GM19239 (cell line): ENCODE results near the gene CCL18.
"Not testable (repeated sequence)": the region's sequence is repeated elsewhere in the genome, so short reads cannot be mapped to it uniquely, and the experiment has no call there.

Source experiments
- DNase-seq: peaks from one replicate; pipeline ENCODE4 v3.0.0; 2011; ENCODE audit warnings: low spot score; ENCODE audit not compliant: insufficient read length
- FAIRE-seq: peaks from 2 replicates; lab custom pipeline; 2011; peaks lifted over from hg19 to GRCh38; lab: Jason Lieb, UNC

CCL18 gene

DNA sequence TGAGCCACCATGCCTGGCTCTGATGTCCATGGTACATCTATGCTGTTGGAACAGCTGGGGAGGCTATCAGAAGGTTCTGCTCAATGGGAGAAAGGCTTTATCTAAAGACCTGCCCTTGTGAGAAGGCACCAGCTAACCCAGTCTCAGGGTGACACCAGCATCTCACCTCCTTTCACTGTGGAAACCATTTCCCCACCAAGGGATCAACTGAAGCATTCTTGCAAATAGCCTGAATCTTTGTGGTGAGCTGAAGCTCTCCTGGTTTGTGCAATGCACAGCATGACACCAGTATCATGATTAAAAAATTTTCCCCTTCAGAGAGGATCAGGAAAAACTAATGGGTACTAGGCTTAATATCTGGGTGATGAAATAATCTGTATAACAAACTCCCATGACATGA is 5.1 kb downstream of the CCL18 start:
- FAIRE-seq = no peak
- no peak for DNase-seq

DNA sequence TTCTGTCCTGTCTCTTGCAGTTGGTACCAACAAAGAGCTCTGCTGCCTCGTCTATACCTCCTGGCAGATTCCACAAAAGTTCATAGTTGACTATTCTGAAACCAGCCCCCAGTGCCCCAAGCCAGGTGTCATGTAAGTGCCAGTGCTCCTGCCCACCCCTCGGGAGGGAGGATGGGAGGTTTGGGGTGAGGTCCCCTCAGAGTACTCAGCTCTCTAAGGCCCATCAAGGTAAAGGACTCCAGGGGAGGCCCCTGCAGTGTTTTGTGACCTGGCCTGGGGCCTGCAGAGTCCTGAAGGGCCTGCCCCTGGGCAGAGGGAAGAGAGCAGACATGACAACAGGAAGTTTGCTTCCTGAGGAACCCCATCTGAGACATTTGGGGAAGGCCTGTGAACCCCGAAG is 6.4 kb downstream of the CCL18 start:
- no peak for FAIRE-seq

DNA sequence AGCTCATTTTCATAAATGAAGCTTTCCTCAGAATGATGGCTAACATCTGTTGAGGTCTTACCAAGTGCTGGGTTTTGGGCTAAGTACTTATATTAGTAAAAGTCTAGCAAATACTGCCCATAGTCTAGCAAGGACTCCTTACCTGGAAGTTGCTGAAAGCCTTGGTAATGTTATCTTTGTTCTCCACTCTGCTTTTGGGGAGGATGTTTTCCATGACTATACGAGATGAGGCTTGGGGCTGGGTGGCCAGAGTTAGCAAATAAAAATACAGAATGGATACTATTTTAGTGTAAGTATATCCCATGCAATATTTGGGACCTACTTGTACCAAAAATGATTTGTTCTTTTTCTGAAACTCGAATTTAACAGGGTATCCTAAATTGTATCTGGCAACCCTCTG is 7.7 kb downstream of the CCL18 start:
- DNase-seq (no peak), FAIRE-seq (no peak)

More for the DNA sequence above, 6.4 kb downstream of the CCL18 start:
- DNase-seq = no peak

- no peak for FAIRE-seq
- peak; percentile 43 for DNase-seq
Observed at GRCh38 chr17:36072431-36073121, 8.5 kb downstream of the CCL18 start.

DNA sequence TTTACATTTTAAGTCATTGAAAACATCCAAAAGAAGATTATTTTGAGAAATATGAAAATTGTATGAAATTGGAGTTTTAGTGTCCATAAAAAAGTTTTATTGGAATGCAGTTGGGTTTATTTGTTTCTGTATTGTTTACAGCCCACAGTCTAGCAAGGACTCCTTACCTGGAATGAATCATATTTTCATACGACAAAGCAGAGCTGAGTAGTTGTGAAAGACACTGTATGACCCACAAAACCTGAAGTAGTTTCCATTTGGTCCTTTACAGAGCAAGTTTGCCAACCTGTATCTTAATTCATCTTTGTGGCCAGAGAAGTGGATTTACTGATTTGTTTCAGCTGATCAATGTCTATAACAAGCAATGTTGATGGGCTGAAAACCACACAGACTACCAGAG is 10.3 kb downstream of the CCL18 start:
- FAIRE-seq = no peak
- DNase-seq = no peak

DNA sequence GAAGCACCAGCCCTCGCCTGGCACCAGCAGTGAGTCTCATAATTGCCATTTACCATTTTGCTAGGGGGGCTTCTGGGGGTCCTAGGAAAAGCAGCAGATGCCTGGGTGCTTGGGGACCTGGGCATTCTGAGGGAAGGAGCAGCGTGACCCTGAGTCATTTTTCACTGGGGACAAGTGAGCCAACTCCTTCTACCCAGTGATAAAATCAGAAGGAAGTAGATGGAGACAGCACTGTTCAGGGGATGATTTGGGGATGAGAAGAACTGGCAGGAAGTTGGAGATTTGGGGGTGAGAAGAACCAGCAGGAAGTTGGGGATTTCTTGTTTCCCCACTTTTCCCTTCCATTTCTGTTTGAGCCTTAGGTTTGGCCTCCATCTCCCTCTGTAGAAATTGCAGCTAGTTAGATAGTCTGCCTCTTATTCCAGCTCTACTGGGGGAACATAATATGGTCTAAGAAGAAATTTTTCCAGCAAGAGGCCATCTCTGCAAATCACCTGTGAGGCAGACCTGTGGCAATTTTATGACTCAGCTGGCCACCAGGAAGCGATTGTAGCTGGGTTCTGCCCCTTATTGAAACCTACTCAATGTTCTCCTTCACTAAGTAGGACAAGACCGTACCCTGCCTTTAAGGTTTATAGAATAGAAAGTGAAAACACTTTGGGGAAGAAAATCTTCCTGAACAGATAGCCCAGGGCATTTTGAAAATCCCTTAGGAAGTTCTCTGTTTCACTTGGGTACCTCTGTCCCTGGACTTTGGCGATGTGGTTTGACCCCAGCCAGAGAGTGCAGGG is 17.8 kb downstream of the CCL18 start:
- FAIRE-seq = not testable (repeated sequence)
- DNase-seq = peak; percentile 24

- DNase-seq = peak; percentile 21
- FAIRE-seq = not testable (repeated sequence)
Observed at GRCh38 chr17:36082482-36083120, 18.5 kb downstream of the CCL18 start.

GRCh38 chr17:36083691-36084090 is 19.6 kb downstream of the CCL18 start:
- DNase-seq, FAIRE-seq: not testable (repeated sequence)

DNA sequence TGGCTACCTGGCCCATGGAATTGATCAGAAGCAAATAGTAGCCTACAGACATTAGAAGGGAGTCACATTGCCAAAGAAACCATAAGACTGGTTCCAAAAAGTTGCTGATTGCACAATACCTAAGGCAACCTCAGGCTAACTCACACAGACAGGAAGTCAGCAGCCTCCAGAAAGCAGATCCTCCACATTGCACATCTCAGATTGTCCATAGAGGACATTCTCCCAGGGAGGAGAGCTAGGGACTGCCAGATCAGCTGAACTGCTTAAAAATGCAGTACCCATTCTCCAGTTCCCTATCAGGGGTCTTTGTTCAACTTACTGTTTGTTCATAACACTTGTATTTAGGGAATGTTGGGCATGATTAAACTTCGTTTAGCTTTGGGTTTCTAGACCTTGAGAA is 21.7 kb downstream of the CCL18 start:
- DNase-seq = no peak
- no peak for FAIRE-seq

- FAIRE-seq (no peak), DNase-seq (no peak)
Observed at GRCh38 chr17:36086791-36087190, 22.7 kb downstream of the CCL18 start.

- FAIRE-seq, DNase-seq: not testable (repeated sequence)
Observed at GRCh38 chr17:36087471-36087870, 23.4 kb downstream of the CCL18 start.

GRCh38 chr17:36087897-36088572 is 24.0 kb downstream of the CCL18 start:
- FAIRE-seq, DNase-seq: not testable (repeated sequence)

- FAIRE-seq (no peak), DNase-seq (no peak)
Observed at GRCh38 chr17:36088670-36089338, 24.7 kb downstream of the CCL18 start.

DNA sequence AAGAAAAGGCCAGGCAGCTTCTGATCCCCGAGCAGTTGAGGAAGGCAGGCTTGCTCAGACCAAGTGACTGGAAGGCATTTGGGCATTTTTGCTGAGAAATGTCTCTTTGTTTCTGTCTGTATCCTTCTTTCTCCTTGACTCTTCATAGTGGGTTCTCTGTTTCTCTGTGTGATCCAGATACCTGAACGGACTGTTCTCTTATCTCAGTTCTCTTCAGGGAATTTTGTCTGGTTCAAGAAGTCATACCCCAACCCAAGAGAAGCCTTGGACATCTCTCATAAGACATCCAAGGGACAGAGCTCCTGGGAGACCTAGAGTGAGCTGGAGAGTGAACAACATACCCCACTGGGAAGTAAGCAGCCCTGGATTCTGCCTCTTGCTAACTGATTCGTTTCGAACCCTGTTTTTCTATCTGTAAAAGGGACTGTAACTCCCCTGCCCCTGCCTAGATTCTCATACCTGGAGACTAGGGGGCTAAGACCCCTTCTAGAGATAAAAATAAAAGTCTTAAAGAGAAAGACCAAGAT is 25.3 kb downstream of the CCL18 start:
- DNase-seq = no peak
- no peak for FAIRE-seq

GRCh38 chr17:36089888-36090836 is 26.1 kb downstream of the CCL18 start, which contains the start of gene CCL3:
CCL3 (minus strand) TSS chr17:36090143; CDS start chr17:36090058, 85 bp downstream.
- no peak for FAIRE-seq
- peak; percentile 31 for DNase-seq

DNA sequence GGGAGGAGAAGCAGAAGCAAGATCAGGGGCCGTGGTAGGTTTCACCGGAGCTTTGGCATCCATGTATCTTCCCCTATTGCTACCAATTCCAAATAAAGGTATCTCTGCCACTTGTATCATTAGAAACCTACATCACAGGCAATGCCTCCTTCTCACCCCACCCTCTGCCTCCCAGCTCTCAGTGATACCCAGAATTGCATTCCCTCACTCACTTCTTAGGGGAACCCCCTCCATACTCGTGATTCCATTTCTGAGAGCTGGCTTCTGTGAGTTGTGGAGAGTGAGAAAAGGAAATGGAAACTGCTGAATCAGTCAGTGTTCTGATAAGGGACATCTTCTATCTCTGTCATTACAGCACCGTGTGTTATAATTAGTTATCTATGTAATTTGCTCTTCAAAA is 28.2 kb downstream of the CCL18 start:
- DNase-seq (no peak), FAIRE-seq (no peak)

DNA sequence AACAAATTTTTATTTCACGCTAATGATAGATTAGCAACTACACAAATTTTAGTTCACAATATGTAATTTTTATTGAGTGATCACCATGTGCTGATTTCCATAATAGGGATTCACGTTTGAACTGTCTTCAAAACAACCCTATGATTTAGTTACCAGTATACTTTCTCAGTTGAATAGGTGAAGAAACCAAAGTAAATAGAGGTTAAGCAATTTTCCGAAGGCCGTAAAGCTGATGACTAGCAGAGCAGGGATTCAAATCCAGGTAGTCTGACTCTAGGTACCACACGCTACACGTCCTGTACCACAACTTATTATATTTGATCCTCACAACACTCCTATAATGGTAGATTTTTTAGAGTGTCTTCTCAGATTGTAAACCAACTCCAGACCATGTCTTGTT is 28.6 kb downstream of the CCL18 start:
- not testable (repeated sequence) for DNase-seq, FAIRE-seq

GRCh38 chr17:36094232-36094631 is 30.2 kb downstream of the CCL18 start:
- FAIRE-seq (no peak), DNase-seq (no peak)
